GM12891 (cell line): ENCODE measurements around the gene PAM16.

ENCODE experiments used
- POLR2AphosphoS5 ChIP-seq: IDR thresholded peaks from 2 replicates; pipeline ENCODE4 v1.6.1; 2011; ENCODE audit warnings: low read depth, low read length, control low read depth
- SPI1 ChIP-seq: IDR thresholded peaks from 2 replicates; pipeline ENCODE4 v1.6.1; 2011; ENCODE audit warnings: low read depth, low read length, control low read depth

- TF ChIP-seq SPI1, result no peak
- no peak for TF ChIP-seq POLR2AphosphoS5
These were observed 19.0 kb upstream of the PAM16 start for GRCh38 chr16:4370151-4370550.
